ENCODE measurements around the gene AMFR. TPM values are rescaled to one million over a fixed set of nuclear protein-coding genes. Genes with fewer than 3 reads are reported as not detected.

AMFR gene
- total RNA-seq, 1 donor from 2014 or later = 65.2 TPM

GRCh38 chr16:56337858-56338325 is 87.5 kb downstream of the AMFR start:
- DNase-seq = no peak
- Histone ChIP-seq H3K36me3 (peaks cover 8% of the 10 kb centered on the region), H3K4me1 (peaks cover 18% of the 10 kb centered on the region), H3K9me3 (replicated peaks) (no peaks in the 10 kb centered on the region), H3K27me3 (ENCODE audit: low read depth) (no peaks in the 10 kb centered on the region), H3K27ac (replicated peaks) (no peak overlapping the region), H3K4me3 (no peak overlapping the region)
- TF ChIP-seq CTCF (IDR thresholded peaks at IDR 0.05; ENCODE audit: borderline replicate concordance) = no peak
- intact Hi-C loops (cut with micrococcal nuclease) = no loop called here

- Histone ChIP-seq H3K36me3 (peaks cover 8% of the 10 kb centered on the region), H3K4me3 (no peak overlapping the region), H3K4me1 (peaks cover 24% of the 10 kb centered on the region), H3K9me3 (replicated peaks) (no peaks in the 10 kb centered on the region), H3K27ac (replicated peaks) (no peak overlapping the region), H3K27me3 (ENCODE audit: low read depth) (no peaks in the 10 kb centered on the region)
- TF ChIP-seq CTCF (IDR thresholded peaks at IDR 0.05; ENCODE audit: borderline replicate concordance) = no peak
- intact Hi-C loops (cut with micrococcal nuclease) = no loop called here
- no peak for DNase-seq
Measured at GRCh38 chr16:56337131-56337857, 88.1 kb downstream of the AMFR start.

GRCh38 chr16:56336711-56337110 is 88.6 kb downstream of the AMFR start:
- H3K4me1 ChIP-seq = peaks cover 24% of the 10 kb centered on the region
- no peaks in the 10 kb centered on the region for H3K9me3 ChIP-seq (replicated peaks)
- DNase-seq = no peak
- intact Hi-C loops (cut with micrococcal nuclease) = no loop called here
- no peak overlapping the region for H3K4me3 ChIP-seq
- peak overlapping the region; percentile 37 for H3K27ac ChIP-seq (replicated peaks)
- no peaks in the 10 kb centered on the region for H3K27me3 ChIP-seq (ENCODE audit: low read depth)
- TF ChIP-seq CTCF (IDR thresholded peaks at IDR 0.05; ENCODE audit: borderline replicate concordance) = no peak
- H3K36me3 ChIP-seq = peaks cover 8% of the 10 kb centered on the region

- Histone ChIP-seq H3K4me1 (peaks cover 24% of the 10 kb centered on the region), H3K4me3 (no peak overlapping the region), H3K9me3 (replicated peaks) (no peaks in the 10 kb centered on the region), H3K36me3 (peaks cover 5% of the 10 kb centered on the region), H3K27ac (replicated peaks) (peak overlapping the region; percentile 37), H3K27me3 (ENCODE audit: low read depth) (no peaks in the 10 kb centered on the region)
- no peak for TF ChIP-seq CTCF (IDR thresholded peaks at IDR 0.05; ENCODE audit: borderline replicate concordance)
- peak; percentile 71 for DNase-seq
- intact Hi-C loops (cut with micrococcal nuclease) = no loop called here
Measured at GRCh38 chr16:56336071-56336688, 89.2 kb downstream of the AMFR start.

- Histone ChIP-seq H3K27ac (replicated peaks) (no peak overlapping the region), H3K4me1 (peaks cover 24% of the 10 kb centered on the region), H3K9me3 (replicated peaks) (no peaks in the 10 kb centered on the region), H3K27me3 (ENCODE audit: low read depth) (no peaks in the 10 kb centered on the region), H3K36me3 (no peaks in the 10 kb centered on the region), H3K4me3 (no peak overlapping the region)
- TF ChIP-seq CTCF (IDR thresholded peaks at IDR 0.05; ENCODE audit: borderline replicate concordance) = no peak
- no peak for DNase-seq
- intact Hi-C loops (cut with micrococcal nuclease) = no loop called here
Measured at GRCh38 chr16:56334761-56335160, 90.6 kb downstream of the AMFR start.
